ENCODE data around the gene HELZ. TPM values are rescaled to one million over a fixed set of nuclear protein-coding genes. Genes with fewer than 3 reads are reported as not detected.

The HELZ gene
- total RNA-seq, 1 experiment from 2014 or later = 16.7 TPM

GRCh38 chr17:67032382-67032781 is 212.6 kb downstream of the HELZ start:
- DNase-seq (ENCODE audit: low read depth) = no peak

- no peak for DNase-seq (ENCODE audit: low read depth)
Observed at GRCh38 chr17:67030641-67031040, 214.4 kb downstream of the HELZ start.

- peak; percentile 33 for DNase-seq (ENCODE audit: low read depth)
Observed at GRCh38 chr17:67027031-67027628, 217.9 kb downstream of the HELZ start.

- DNase-seq (ENCODE audit: low read depth) = no peak
Observed at GRCh38 chr17:67026341-67026740, 218.7 kb downstream of the HELZ start.

DNA sequence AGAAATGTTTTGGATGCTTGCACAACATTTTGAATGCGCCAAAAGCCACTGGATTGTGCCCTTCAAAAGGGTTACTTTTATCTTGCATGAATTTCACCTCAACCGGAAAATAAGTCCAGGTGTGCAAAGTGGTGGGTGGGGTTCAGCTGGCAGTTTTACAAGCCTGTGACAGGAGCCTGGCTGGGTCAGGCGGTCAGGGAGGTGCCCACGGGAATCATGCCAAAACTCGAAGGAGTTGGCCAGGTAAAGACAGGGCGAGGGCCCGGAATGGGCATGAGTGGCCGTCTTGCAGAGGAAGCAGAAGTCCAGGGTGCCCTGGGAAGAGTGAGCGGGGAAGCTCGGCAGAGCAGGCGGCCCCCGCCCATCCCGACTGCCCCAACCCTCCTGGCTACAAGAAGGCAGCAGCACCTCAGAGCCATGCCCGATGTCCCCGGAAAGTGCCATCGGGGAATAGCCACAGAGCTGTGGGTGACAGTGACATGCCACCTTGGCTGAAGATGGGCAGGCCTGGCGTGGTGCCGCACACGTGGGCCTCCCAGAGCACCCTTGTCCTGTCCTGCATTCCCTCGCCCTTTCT is 219.7 kb downstream of the HELZ start:
- no peak for DNase-seq (ENCODE audit: low read depth)

GRCh38 chr17:67024736-67025135 is 220.3 kb downstream of the HELZ start:
- no peak for DNase-seq (ENCODE audit: low read depth)

GRCh38 chr17:67022451-67022810 is 222.6 kb downstream of the HELZ start:
- DNase-seq (ENCODE audit: low read depth) = no peak

- DNase-seq (ENCODE audit: low read depth) = no peak
Observed at GRCh38 chr17:67021743-67022450, 223.1 kb downstream of the HELZ start.

GRCh38 chr17:67021196-67021595 is 223.8 kb downstream of the HELZ start:
- no peak for DNase-seq (ENCODE audit: low read depth)

Other genes with a start within 250 kb of the HELZ start
- gene CACNG1, start 200.6 kb downstream of the HELZ start, total RNA-seq (2014; rRNA removed; shearing (Covaris generic)) = not detected in 2 replicates
- 24.4 and 24.8 TPM in 2 replicates for gene PSMD12, start 121.4 kb upstream of the HELZ start, total RNA-seq (2014; rRNA removed; shearing (Covaris generic))
- 16.9 and 23.6 TPM in 2 replicates for gene PITPNC1, start 132.1 kb upstream of the HELZ start, total RNA-seq (2014; rRNA removed; shearing (Covaris generic))

Measured in RPMI7951 (cell line).